Liver (tissue), 9 donors: ENCODE results near the gene PSEN1. TPM values are rescaled to one million over a fixed set of nuclear protein-coding genes. Genes with fewer than 3 reads are reported as not detected.

Source experiments
- DNase-seq: peaks from one replicate; pipeline ENCODE4 v3.0.0-alpha.2; 2017; ENCODE audit warnings: low spot score
- H3K27ac ChIP-seq, 2 donors: one replicate each; pipeline ENCODE4 v1.7.0; 2013; ENCODE audit warnings: inconsistent platforms in 2 of 2, low read length in 2 of 2, control low read depth in 1 of 2, low read depth in 1 of 2, mild to moderate bottlenecking in 1 of 2
- H3K27me3 ChIP-seq, 4 donors: one replicate each; pipeline versions ENCODE4 v1.6.1 to v1.7.0; 2013; ENCODE audit warnings: low read length in 3 of 4, inconsistent platforms in 1 of 4, mild to moderate bottlenecking in 1 of 4, moderate library complexity in 1 of 4; ENCODE audit not compliant: control insufficient read depth in 4 of 4, insufficient read depth in 4 of 4
- H3K36me3 ChIP-seq, 4 donors: one replicate each; pipeline versions ENCODE4 v1.6.1 to v1.7.0; 2013; ENCODE audit warnings: low read length in 3 of 4, mild to moderate bottlenecking in 3 of 4, low read depth in 1 of 4, moderate library complexity in 1 of 4; ENCODE audit not compliant: control insufficient read depth in 4 of 4, insufficient read depth in 3 of 4
- H3K4me1 ChIP-seq, 4 donors: one replicate each; pipeline versions ENCODE4 v1.6.1 to v1.7.0; 2013; ENCODE audit warnings: low read length in 3 of 4, mild to moderate bottlenecking in 3 of 4, moderate library complexity in 1 of 4; ENCODE audit not compliant: control insufficient read depth in 4 of 4, insufficient read depth in 4 of 4
- H3K4me3 ChIP-seq, 3 donors: one replicate each; pipeline versions ENCODE4 v1.6.1 to v1.7.0; 2013; ENCODE audit warnings: low read length in 3 of 3, control low read depth in 1 of 3, low read depth in 1 of 3, mild to moderate bottlenecking in 1 of 3
- H3K9ac ChIP-seq, 2 donors: one replicate each; pipeline ENCODE4 v1.7.0; 2013; ENCODE audit warnings: low read length in 2 of 2, mild to moderate bottlenecking in 2 of 2, moderate library complexity in 2 of 2, control low read depth in 1 of 2, low read depth in 1 of 2
- H3K9me3 ChIP-seq, 4 donors: one replicate each; pipeline versions ENCODE4 v1.6.1 to v1.7.0; 2013; ENCODE audit warnings: low read length in 3 of 4; ENCODE audit not compliant: control insufficient read depth in 4 of 4
- CTCF ChIP-seq: fragments of 150-350 bp; IDR thresholded peaks from 2 replicates; pipeline ENCODE4 v1.5.1; 2017; ENCODE audit warnings: improper control_type of control experiment, low read depth, low read length; ENCODE audit not compliant: missing input control
- FOXA1 ChIP-seq: IDR thresholded peaks from 2 replicates; pipeline ENCODE4 v1.6.1; 2016; ENCODE audit warnings: antibody characterized with exemption
- HNF4A ChIP-seq, 2 donors: conservative IDR thresholded peaks; 2 replicates each; pipeline ENCODE4 v1.6.1; 2016; ENCODE audit warnings: antibody characterized with exemption in 2 of 2, mild to moderate bottlenecking in 2 of 2
- HNF4G ChIP-seq: IDR thresholded peaks from 2 replicates; pipeline ENCODE4 v1.6.1; 2016; ENCODE audit warnings: antibody characterized with exemption
- JUND ChIP-seq, 2 donors: IDR thresholded peaks; 2 replicates each; pipeline ENCODE4 v1.6.1; 2016; ENCODE audit warnings: antibody characterized with exemption in 2 of 2
- NR2F2 ChIP-seq: IDR thresholded peaks from 2 replicates; pipeline ENCODE4 v1.6.1; 2016; ENCODE audit warnings: antibody characterized with exemption
- RAD21 ChIP-seq, 2 donors: IDR thresholded peaks; 2 replicates each; pipeline ENCODE4 v1.6.1; 2016; ENCODE audit warnings: antibody characterized with exemption in 2 of 2, mild to moderate bottlenecking in 2 of 2
- RXRA ChIP-seq, 2 donors: IDR thresholded peaks; 2 replicates each; pipeline ENCODE4 v1.6.1; 2017 to 2018; ENCODE audit warnings: antibody characterized with exemption in 2 of 2, mild to moderate bottlenecking in 1 of 2
- SP1 ChIP-seq: IDR thresholded peaks from 2 replicates; pipeline ENCODE4 v1.6.1; 2018; ENCODE audit warnings: antibody characterized with exemption, mild to moderate bottlenecking
- TAF1 ChIP-seq: conservative IDR thresholded peaks from 2 replicates; pipeline ENCODE4 v1.6.1; 2016; ENCODE audit warnings: antibody characterized with exemption, mild to moderate bottlenecking
- YY1 ChIP-seq: IDR thresholded peaks from 2 replicates; pipeline ENCODE4 v1.6.1; 2016; ENCODE audit warnings: antibody characterized with exemption, mild to moderate bottlenecking
- WGBS: extraction: QIAGEN DNeasy Blood & Tissue Kit; methylation state at CpG from one replicate; pipeline ENCODE4 v1.1.7; 2013; 5-methylcytosine and 5-hydroxymethylcytosine counted together
- polyA plus RNA-seq, 2 donors: library from polyadenylated mRNA; stranded (reverse) in 1 of 2; unstranded in 1 of 2; fragments of 200-250 nt in 1 of 2; fragments of >200 nt in 1 of 2; fragmentation: Nextera tagmentation in 1 of 2; extraction: Ambion mirVana in 1 of 2; gene quantifications; one replicate each; pipeline versions ENCODE4 v1.2.1 to v1.2.3, GENCODE V29; 2013 to 2015
- total RNA-seq, 2 donors: library from RNA; depleted of rRNA; stranded (reverse); fragments of >200 nt; gene quantifications; one replicate each; pipeline ENCODE4 v1.2.3, GENCODE V29; 2014
- TF ChIP-seq, protein P1 (sequence below): IDR thresholded peaks from 2 replicates; pipeline ENCODE4 v1.6.1; 2016; ENCODE audit warnings: antibody characterized with exemption
- TF ChIP-seq, protein P2 (sequence below): IDR thresholded peaks from 2 replicates; pipeline ENCODE4 v1.6.1; 2016; ENCODE audit warnings: antibody characterized with exemption
- TF ChIP-seq, protein P3 (sequence below): IDR thresholded peaks from 2 replicates; pipeline ENCODE4 v1.6.1; 2016; ENCODE audit warnings: antibody characterized with exemption, mild to moderate bottlenecking
- donor health status: healthy.
- donor health status: healthy.
- donor health status: healthy.
- donor health status: healthy.
- donor health status: healthy.

Gene PSEN1
- total and polyA plus RNA-seq, 4 donors = 10.4 to 36.2 (median 19.9) TPM

GRCh38 chr14:73245480-73246325, 109.4 kb downstream of the PSEN1 start:
- 32% methylated on average over 64 of the region's 64 CpGs for WGBS
- no peak overlapping the region for H3K9ac ChIP-seq
- peak overlapping the region in 1 of 3 donors; percentile 46 for H3K4me3 ChIP-seq
- peaks cover 0 to 4% (median 1%) of the 10 kb centered on the region in 4 donors for H3K4me1 ChIP-seq
- H3K36me3 ChIP-seq = no peaks in the 10 kb centered on the region
- DNase-seq = peak; percentile 50
- no peaks in the 10 kb centered on the region for H3K9me3 ChIP-seq
- H3K27ac ChIP-seq = no peak overlapping the region
- TF ChIP-seq RXRA (IDR thresholded peaks at IDR 0.05) = no peak
- TF ChIP-seq SP1 = no peak
- no peak for TF ChIP-seq CTCF
- peak in 1 of 2 donors; percentile 26 for TF ChIP-seq HNF4A (conservative IDR thresholded peaks at IDR 0.05)
- H3K27me3 ChIP-seq = no peaks in the 10 kb centered on the region

GRCh38 chr14:73246387-73247150, 110.3 kb downstream of the PSEN1 start:
- H3K27me3 ChIP-seq = no peaks in the 10 kb centered on the region
- no peak for DNase-seq
- no peak overlapping the region for H3K9ac ChIP-seq
- H3K27ac ChIP-seq = no peak overlapping the region
- H3K9me3 ChIP-seq = no peaks in the 10 kb centered on the region
- H3K36me3 ChIP-seq = no peaks in the 10 kb centered on the region
- peaks cover 0 to 2% (median 0%) of the 10 kb centered on the region in 4 donors for H3K4me1 ChIP-seq
- H3K4me3 ChIP-seq = peak overlapping the region in 1 of 3 donors; percentile 46
- WGBS = 78% methylated on average over 18 of the region's 18 CpGs
- TF ChIP-seq, protein P1, sequence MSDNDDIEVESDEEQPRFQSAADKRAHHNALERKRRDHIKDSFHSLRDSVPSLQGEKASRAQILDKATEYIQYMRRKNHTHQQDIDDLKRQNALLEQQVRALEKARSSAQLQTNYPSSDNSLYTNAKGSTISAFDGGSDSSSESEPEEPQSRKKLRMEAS = no peak
- TF ChIP-seq SP1 (no peak), YY1 (no peak), RAD21 (IDR thresholded peaks at IDR 0.05) (no peak), NR2F2 (no peak), CTCF (no peak), RXRA (IDR thresholded peaks at IDR 0.05) (no peak), JUND (IDR thresholded peaks at IDR 0.05) (no peak), TAF1 (no peak), FOXA1 (no peak), HNF4G (no peak), HNF4A (conservative IDR thresholded peaks at IDR 0.05) (no peak)
- TF ChIP-seq, protein P2, sequence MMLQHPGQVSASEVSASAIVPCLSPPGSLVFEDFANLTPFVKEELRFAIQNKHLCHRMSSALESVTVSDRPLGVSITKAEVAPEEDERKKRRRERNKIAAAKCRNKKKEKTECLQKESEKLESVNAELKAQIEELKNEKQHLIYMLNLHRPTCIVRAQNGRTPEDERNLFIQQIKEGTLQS = no peak
- TF ChIP-seq, protein P3, sequence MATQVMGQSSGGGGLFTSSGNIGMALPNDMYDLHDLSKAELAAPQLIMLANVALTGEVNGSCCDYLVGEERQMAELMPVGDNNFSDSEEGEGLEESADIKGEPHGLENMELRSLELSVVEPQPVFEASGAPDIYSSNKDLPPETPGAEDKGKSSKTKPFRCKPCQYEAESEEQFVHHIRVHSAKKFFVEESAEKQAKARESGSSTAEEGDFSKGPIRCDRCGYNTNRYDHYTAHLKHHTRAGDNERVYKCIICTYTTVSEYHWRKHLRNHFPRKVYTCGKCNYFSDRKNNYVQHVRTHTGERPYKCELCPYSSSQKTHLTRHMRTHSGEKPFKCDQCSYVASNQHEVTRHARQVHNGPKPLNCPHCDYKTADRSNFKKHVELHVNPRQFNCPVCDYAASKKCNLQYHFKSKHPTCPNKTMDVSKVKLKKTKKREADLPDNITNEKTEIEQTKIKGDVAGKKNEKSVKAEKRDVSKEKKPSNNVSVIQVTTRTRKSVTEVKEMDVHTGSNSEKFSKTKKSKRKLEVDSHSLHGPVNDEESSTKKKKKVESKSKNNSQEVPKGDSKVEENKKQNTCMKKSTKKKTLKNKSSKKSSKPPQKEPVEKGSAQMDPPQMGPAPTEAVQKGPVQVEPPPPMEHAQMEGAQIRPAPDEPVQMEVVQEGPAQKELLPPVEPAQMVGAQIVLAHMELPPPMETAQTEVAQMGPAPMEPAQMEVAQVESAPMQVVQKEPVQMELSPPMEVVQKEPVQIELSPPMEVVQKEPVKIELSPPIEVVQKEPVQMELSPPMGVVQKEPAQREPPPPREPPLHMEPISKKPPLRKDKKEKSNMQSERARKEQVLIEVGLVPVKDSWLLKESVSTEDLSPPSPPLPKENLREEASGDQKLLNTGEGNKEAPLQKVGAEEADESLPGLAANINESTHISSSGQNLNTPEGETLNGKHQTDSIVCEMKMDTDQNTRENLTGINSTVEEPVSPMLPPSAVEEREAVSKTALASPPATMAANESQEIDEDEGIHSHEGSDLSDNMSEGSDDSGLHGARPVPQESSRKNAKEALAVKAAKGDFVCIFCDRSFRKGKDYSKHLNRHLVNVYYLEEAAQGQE = no peak
